IPS-NIHi11 (cell line): Measurements from ENCODE around the gene SHROOM3.
"Not testable (repeated sequence)": the region's sequence is repeated elsewhere in the genome, so short reads cannot be mapped to it uniquely, and the experiment has no call there.

Experiments
- DNase-seq: peaks from one replicate; pipeline ENCODE4 v3.0.0; 2012; ENCODE audit warnings: mixed read lengths, low spot score

Gene SHROOM3

GRCh38 chr4:76697129-76697803 is 262.2 kb downstream of the SHROOM3 start:
- DNase-seq = no peak

- DNase-seq = no peak
Measured at GRCh38 chr4:76698141-76698540, 263.1 kb downstream of the SHROOM3 start.

- DNase-seq = no peak
Measured at GRCh38 chr4:76699751-76700310, 264.8 kb downstream of the SHROOM3 start.

GRCh38 chr4:76702440-76703122 is 267.6 kb downstream of the SHROOM3 start:
- no peak for DNase-seq

- DNase-seq = no peak
Measured at GRCh38 chr4:76703123-76703490, 268.1 kb downstream of the SHROOM3 start.

GRCh38 chr4:76703676-76704075 is 268.6 kb downstream of the SHROOM3 start:
- DNase-seq = no peak

- no peak for DNase-seq
Measured at GRCh38 chr4:76704133-76704881, 269.3 kb downstream of the SHROOM3 start.

GRCh38 chr4:76705472-76705871 is 270.4 kb downstream of the SHROOM3 start:
- no peak for DNase-seq

GRCh38 chr4:76706581-76706980 is 271.6 kb downstream of the SHROOM3 start:
- no peak for DNase-seq

- DNase-seq = no peak
Measured at GRCh38 chr4:76708971-76709771, 274.1 kb downstream of the SHROOM3 start.

- DNase-seq = no peak
Measured at GRCh38 chr4:76709772-76710090, 274.7 kb downstream of the SHROOM3 start.

- DNase-seq = no peak
Measured at GRCh38 chr4:76712564-76712963, 277.5 kb downstream of the SHROOM3 start.

- DNase-seq = no peak
Measured at GRCh38 chr4:76714226-76714625, 279.2 kb downstream of the SHROOM3 start.

- DNase-seq = no peak
Measured at GRCh38 chr4:76716020-76716419, 281.0 kb downstream of the SHROOM3 start.

- DNase-seq = no peak
Measured at GRCh38 chr4:76716658-76717057, 281.6 kb downstream of the SHROOM3 start.

GRCh38 chr4:76717431-76717830 is 282.4 kb downstream of the SHROOM3 start:
- no peak for DNase-seq

- DNase-seq = no peak
Measured at GRCh38 chr4:76718021-76718420, 283.0 kb downstream of the SHROOM3 start.

GRCh38 chr4:76718831-76719230 is 283.8 kb downstream of the SHROOM3 start:
- no peak for DNase-seq

- no peak for DNase-seq
Measured at GRCh38 chr4:76720121-76720520, 285.1 kb downstream of the SHROOM3 start.

GRCh38 chr4:76722146-76722545 is 287.1 kb downstream of the SHROOM3 start:
- DNase-seq = not testable (repeated sequence)

GRCh38 chr4:76722838-76723237 is 287.8 kb downstream of the SHROOM3 start:
- no peak for DNase-seq

GRCh38 chr4:76723373-76723772 is 288.3 kb downstream of the SHROOM3 start:
- DNase-seq = no peak
